Activated CD8-positive, alpha-beta memory T cell treated with anti-CD3 and anti-CD28 coated beads for 36 hours (primary cell): ENCODE measurements around the gene P3H4. TPM values are rescaled to one million over a fixed set of nuclear protein-coding genes. Genes with fewer than 3 reads are reported as not detected.
"Not testable (repeated sequence)": the region's sequence is repeated elsewhere in the genome, so short reads cannot be mapped to it uniquely, and the experiment has no call there.

Source experiments
- CTCF ChIA-PET: fragments of 350-600 bp; sonication (Branson Sonifier 250); formaldehyde crosslinking; loops from one replicate; lab custom pipeline; 2021; ENCODE audit warnings: antibody characterized with exemption; lab: Charles Lee
- POLR2A ChIA-PET: fragments of 350-600 bp; sonication (Branson Sonifier 250); formaldehyde crosslinking; loops from one replicate; lab custom pipeline; 2021; ENCODE audit warnings: antibody characterized with exemption; lab: Charles Lee
- total RNA-seq, 2 experiments: library from RNA; stranded (reverse); gene quantifications; one replicate each; pipeline ENCODE4 v1.2.3, GENCODE V29; 2021

The P3H4 gene, protein sequence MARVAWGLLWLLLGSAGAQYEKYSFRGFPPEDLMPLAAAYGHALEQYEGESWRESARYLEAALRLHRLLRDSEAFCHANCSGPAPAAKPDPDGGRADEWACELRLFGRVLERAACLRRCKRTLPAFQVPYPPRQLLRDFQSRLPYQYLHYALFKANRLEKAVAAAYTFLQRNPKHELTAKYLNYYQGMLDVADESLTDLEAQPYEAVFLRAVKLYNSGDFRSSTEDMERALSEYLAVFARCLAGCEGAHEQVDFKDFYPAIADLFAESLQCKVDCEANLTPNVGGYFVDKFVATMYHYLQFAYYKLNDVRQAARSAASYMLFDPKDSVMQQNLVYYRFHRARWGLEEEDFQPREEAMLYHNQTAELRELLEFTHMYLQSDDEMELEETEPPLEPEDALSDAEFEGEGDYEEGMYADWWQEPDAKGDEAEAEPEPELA
- total RNA-seq: 1 to 10 TPM; 3.3 to 3.7 TPM

DNA sequence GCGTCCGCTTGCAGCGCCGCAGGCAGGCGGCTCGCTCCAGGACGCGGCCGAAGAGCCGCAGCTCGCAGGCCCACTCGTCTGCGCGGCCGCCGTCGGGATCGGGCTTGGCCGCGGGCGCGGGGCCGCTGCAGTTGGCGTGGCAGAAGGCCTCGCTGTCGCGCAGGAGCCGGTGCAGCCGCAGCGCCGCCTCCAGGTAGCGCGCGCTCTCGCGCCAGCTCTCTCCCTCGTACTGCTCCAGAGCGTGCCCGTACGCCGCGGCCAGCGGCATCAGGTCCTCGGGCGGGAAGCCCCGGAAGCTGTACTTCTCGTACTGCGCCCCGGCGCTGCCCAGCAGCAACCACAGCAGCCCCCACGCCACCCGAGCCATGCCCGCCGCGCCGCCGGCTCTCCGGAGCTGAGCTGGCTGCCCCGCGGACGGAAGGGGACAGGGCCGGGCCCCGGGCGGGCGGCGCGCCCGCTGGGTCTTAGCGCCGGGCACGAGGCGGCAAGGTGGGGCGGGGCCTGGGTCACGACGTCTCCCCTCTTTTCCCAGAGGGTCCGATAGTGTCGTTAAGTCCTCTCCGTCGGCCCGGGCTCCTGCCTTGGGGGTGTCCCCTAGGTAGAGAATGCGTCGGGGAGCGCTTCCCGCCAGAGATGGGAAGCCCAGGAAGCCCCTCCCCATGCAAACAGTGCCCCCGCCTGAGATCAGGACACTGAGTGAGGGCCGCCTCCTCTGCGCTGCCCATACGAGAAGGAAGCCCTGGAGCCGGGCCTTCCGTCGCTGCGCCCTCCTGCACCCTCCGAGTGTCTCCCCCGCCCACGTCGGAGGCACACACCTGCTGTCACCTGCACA, at the start of gene P3H4:
P3H4 (minus strand) TSS at position 401 of the 832 bp plus-strand sequence; CDS start at position 367, 34 bp downstream.
- ChIA-PET POLR2A (interaction anchor here (0.5 to 1.3 kb wide), 5 partner anchors 23 to 123 kb away, joined by 3 to 7 read pairs (median 3); partner anchors contain the start of genes EIF1 and KLHL11), CTCF (interaction anchor here (0.6 to 3.0 kb wide), 14 partner anchors 10 to 1583 kb away, joined by 3 to 17 read pairs (median 4); no protein-coding TSS in a partner anchor)

- ChIA-PET CTCF (interaction anchor here (0.7 to 0.8 kb wide), 2 partner anchors 74 to 164 kb away, joined by 3 to 4 read pairs; partner anchors contain the start of gene JUP), POLR2A (no interaction called here)
These were observed 48.6 kb upstream of the P3H4 start for GRCh38 chr17:41860254-41860931.

- CTCF ChIA-PET, POLR2A ChIA-PET: not testable (repeated sequence)
These were observed 39.6 kb upstream of the P3H4 start for GRCh38 chr17:41851382-41851781.

GRCh38 chr17:41849251-41849990, 37.7 kb upstream of the P3H4 start:
- ChIA-PET CTCF (interaction anchor here (1.0 kb wide), 1 partner anchor 12 kb away, joined by 4 read pairs; no protein-coding TSS in a partner anchor), POLR2A (no interaction called here)

DNA sequence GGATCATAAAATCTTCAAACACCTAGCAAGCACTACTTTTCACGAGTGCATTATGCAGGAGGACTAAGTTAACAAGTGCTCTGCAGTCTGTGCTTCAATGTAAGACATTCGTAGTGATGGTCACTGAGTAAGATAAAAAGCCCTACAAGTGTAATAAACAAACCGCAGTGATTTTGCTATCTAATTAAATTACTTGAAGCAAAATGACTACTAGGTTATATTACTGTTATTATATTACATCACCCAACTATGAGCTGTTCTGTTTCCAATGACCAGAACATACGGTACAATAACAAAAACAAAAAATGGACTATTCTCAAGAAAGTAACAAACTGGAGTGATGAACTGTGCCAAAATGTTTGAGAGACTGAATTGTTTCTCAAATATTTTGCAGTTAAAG, 37.0 kb upstream of the P3H4 start:
- CTCF ChIA-PET: interaction anchor here (1.0 to 1.4 kb wide), 2 partner anchors 13 to 47 kb away, joined by 4 to 5 read pairs; no protein-coding TSS in a partner anchor

DNA sequence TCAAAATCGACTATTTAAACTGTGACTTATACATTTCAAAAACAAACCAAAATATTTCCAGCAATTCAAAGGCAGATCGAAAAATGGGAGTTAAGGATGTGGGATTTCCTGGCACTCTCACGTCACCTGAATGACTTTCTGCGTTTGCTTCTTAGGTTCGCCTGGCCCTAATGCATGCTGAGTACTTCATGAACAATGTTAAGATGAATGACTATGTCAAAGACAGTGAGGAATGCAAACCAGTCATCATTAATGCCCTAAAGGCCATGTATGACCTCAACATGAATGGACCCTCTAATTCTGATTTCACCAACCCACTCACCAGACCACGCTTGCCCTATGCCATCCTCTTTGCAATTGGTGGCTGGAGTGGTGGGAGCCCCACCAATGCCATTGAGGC, 33.2 kb upstream of the P3H4 start:
- ChIA-PET CTCF (no interaction called here), POLR2A (no interaction called here)

More for the DNA sequence above, 37.0 kb upstream of the P3H4 start:
- POLR2A ChIA-PET: interaction anchor here (1.6 kb wide), 1 partner anchor 16 kb away, joined by 5 read pairs; the partner anchor contains the start of gene KLHL11

- CTCF ChIA-PET, POLR2A ChIA-PET: not testable (repeated sequence)
These were observed 29.0 kb upstream of the P3H4 start for GRCh38 chr17:41840781-41841180.

DNA sequence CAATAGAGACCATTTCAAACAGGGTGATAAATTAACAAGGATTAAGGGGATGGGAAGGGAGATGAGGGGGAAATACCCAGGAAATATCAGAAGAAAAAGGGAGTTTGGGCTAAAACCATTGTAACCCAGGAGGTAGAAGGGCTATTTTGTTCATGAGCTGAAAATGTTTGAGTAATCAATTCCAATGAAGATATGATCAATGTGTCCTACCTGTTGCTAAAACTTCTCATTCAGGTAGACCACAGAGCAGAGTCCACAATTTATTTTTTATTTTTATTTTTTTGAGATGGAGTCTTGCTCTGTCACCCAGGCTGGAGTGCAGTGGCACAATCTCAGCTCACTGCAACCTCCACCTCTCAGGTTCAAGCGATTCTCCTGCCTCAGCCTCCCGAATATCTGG, 27.7 kb upstream of the P3H4 start:
- CTCF ChIA-PET, POLR2A ChIA-PET: not testable (repeated sequence)

- CTCF ChIA-PET: interaction anchor here (1.0 kb wide), 1 partner anchor 37 kb away, joined by 5 read pairs; no protein-coding TSS in a partner anchor
- POLR2A ChIA-PET: interaction anchor here (0.7 kb wide), 1 partner anchor 21 kb away, joined by 4 read pairs; no protein-coding TSS in a partner anchor
These were observed 26.2 kb upstream of the P3H4 start, which contains the start of gene KLHL10 for GRCh38 chr17:41837761-41838538. Gene KLHL10 (plus strand): TSS chr17:41837825. CDS start chr17:41837933, 108 bp downstream.

DNA sequence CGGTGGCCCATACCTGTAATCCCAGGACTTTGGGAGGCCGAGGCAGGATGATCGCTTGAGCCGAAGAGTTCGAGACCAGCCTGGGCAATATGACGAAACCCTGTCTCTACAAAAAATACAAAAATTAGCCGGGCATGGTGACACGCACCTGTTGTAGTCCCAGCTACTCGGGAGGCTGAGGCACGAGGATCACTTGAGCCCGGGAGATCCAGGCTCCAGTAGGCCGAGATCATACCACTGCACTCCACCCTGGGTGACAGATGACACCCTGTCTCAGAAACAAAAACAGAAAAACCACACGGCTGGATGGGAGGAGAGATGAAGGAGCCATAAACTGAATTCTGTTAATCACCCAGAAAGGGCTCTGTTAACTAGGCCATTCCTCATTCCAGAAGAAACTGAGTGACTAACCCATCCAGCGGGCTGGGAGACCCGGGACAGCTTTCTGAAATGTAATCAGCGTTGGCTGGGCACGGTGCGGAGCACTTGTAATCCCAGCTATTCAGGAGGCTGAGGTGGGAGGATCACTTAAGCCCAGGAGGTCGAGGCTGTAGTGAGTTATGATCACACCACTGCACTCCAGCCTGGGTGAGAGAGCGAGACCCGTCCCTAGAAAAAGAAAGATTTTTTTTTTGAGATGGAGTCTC, 24.9 kb upstream of the P3H4 start:
- CTCF ChIA-PET: interaction anchor here (1.4 kb wide), 1 partner anchor 73 kb away, joined by 3 read pairs; no protein-coding TSS in a partner anchor
- POLR2A ChIA-PET: no interaction called here

DNA sequence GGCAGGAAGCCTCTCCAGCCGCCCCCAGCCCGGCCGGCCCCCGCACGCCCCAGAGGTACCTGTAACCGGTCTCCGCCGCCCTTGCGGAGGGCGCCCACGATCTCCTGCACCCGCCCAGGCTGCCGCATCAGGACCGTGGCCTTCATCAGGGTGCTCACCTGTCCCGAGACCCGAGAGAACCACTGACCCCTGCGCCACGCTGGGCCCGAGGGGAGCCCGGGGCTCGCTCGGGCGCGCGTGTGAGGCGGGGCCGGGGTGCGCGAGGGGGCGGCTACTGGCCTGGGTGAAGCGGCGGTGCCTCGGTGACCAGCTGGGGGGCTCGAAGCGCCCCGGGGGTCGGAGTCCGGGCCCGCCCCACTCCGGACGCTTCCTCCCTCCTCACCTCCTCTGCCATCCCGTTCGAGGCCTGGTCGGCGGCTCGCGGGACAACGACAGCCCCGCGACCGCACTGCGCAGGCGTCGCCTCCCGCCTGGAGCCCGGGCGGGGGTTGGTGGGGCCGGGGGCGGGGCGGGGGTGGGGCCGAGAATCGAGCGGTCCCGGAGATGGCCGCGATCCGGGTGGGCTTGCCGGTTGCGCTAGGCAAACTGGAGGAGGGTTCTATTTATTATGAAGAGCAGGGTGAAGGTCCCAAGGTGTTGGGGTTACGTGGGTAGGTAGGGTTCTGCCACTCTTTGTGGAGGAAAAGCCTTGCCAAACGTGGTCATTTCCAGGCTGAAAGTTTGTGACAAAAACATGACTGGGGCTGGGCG, 24.2 kb upstream of the P3H4 start, which contains the start of gene NT5C3B:
NT5C3B (minus strand) TSS at position 433 of the 750 bp plus-strand sequence; CDS start at position 394, 39 bp downstream.
- ChIA-PET CTCF (interaction anchor here (0.6 to 1.8 kb wide), 3 partner anchors 25 to 103 kb away, joined by 3 to 7 read pairs (median 4); partner anchors contain the start of gene P3H4), POLR2A (no interaction called here)

DNA sequence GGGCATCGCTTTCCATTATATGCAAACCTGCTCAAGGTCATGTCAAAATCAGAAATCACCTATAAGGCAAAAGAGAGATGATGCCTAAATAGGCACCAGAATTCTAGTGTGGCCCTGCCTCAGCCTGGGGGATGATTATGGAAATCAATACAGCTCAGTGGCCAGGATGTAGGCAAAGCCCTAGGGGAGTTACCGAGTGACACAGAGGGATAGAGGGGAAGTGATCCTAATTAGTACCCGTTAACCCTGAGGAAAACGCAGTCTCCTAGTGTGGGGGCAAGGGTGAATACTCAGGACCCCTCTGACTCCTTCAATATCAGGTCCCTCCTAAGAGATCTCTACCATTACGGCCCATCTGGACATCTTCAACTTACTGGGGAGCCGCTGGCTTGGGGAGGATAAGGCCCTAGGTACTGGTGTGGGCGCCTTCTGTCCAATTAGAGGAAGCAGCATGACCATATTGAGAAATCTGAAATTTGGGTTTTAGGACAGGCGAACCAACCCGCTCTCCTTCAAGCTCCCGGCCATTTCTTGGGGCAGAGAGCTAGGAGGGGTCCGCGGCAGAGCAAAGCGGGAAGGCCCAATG, 23.6 kb upstream of the P3H4 start:
- CTCF ChIA-PET: interaction anchor here (0.5 to 1.8 kb wide), 7 partner anchors 22 to 1851 kb away, joined by 3 to 7 read pairs (median 3); partner anchors contain the start of gene P3H4
- POLR2A ChIA-PET: interaction anchor here (0.9 kb wide), 1 partner anchor 33 kb away, joined by 3 read pairs; no protein-coding TSS in a partner anchor

DNA sequence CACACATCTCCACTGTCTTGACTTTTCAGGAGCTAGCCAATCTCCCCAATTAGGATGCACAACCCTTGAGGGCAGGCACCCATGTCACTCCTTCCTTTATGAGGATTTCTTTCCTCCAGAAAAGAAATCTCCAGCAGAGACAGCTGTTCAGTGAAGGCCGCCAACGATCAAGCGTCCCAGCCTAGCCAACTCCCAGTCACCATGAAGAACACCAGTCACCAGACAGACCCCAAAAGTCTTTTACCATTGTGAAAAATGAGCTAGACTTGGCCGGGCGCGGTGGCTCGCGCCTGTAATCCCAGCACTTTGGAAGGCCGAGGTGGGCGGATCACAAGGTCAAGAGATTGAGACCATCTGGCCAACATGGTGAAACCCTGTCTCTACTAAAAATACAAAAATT, 18.2 kb upstream of the P3H4 start:
- POLR2A ChIA-PET: not testable (repeated sequence)
- CTCF ChIA-PET: interaction anchor here (1.4 to 1.8 kb wide), 2 partner anchors 28 to 79 kb away, joined by 3 to 5 read pairs; no protein-coding TSS in a partner anchor

DNA sequence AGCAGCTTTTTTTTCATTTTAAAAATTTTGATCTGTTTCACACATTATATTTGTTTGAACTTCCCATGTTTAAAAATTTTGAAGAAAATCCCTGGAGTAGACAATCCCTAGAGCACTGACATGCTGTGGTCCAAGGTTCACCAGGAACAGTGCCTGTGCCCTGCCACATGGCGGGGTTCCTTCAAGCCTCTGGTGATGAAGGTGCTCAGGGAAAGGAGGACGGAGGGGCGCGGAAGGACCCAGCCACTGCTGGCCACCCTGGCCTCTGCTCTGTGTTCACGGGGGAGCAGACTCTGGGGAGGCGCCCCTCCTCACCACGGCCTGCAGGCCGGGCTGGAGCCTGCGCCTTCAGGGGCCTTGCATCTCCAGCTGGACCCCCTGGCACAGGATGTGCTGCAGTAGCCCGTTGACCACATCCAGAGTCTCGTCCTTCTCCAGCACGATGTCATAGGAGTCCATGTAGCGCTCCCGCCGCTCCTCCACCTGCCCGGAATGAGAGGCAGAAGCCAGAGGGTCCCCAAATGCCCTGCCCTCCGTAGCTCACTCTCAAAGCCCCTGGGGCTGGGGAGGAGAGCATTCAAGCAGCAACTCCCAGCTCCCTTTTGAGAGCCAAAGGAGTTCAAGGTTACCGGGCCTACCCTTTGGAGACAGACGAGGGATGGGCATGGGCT, 13.6 kb upstream of the P3H4 start:
- POLR2A ChIA-PET: no interaction called here
- CTCF ChIA-PET: no interaction called here

DNA sequence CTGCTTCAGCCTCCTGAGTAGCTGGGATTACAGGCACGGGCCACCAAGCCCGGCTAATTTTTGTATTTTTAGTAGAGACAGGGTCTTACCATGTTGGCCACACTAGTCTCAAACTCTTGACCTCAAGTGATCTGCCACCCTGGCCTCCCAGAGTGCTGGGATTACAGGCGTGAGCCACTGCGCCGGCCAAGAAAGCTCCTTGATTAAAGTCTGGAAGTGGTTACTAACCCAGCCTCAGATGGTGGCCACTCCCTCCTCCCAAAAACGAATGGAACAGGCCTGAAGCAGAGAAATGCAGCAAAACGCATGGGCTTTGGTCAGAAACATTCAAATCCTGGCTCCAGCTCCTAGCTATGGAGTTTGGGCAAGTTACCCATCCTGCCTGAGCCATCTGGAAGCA, 12.3 kb upstream of the P3H4 start:
- POLR2A ChIA-PET: no interaction called here
- CTCF ChIA-PET: no interaction called here
